ENCODE data around the gene CCR3. TPM values are rescaled to one million over a fixed set of nuclear protein-coding genes. Genes with fewer than 3 reads are reported as not detected.

The CCR3 gene
- total RNA-seq, 1 donor, result not detected

DNA sequence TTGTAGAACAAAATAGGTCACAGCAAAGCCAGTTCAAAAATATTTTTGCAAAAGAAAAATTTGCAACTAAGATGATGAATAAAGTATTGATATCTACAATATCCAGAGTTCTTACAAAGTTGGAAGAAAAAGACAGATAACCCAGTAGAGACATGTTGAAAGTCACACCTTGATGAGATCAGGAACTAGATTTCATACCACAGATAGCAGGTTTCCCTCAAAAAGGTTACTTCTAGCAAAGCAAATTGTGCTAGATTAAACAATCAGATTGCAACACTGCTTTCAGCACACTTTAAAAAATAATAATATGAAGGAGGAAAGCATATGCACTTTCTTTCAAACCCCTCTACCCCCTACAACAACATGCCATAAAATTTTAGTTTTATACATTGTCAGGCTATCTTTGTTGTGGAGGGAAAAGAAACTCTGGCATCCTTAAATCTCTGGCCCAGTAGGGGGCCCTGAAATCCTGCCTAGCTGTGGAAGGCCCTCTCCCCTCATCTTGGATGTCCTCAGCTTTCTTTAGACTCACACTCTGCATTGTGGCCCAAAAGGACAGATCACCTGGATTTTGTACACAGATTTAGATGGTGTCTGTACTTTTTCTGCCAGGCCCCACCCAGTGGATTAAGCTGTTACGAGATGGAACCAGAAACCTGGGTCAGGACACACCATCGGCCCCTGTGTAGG is 50.9 kb downstream of the CCR3 start:
- TF ChIP-seq, protein P1, sequence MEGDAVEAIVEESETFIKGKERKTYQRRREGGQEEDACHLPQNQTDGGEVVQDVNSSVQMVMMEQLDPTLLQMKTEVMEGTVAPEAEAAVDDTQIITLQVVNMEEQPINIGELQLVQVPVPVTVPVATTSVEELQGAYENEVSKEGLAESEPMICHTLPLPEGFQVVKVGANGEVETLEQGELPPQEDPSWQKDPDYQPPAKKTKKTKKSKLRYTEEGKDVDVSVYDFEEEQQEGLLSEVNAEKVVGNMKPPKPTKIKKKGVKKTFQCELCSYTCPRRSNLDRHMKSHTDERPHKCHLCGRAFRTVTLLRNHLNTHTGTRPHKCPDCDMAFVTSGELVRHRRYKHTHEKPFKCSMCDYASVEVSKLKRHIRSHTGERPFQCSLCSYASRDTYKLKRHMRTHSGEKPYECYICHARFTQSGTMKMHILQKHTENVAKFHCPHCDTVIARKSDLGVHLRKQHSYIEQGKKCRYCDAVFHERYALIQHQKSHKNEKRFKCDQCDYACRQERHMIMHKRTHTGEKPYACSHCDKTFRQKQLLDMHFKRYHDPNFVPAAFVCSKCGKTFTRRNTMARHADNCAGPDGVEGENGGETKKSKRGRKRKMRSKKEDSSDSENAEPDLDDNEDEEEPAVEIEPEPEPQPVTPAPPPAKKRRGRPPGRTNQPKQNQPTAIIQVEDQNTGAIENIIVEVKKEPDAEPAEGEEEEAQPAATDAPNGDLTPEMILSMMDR (IDR thresholded peaks at IDR 0.05; ENCODE audit: insufficient read depth, low read length), result no peak
- no peak overlapping the region for H3K4me3 ChIP-seq (ENCODE audit: low read depth, low read length)
- no peak for DNase-seq (ENCODE audit: low read depth)

DNA sequence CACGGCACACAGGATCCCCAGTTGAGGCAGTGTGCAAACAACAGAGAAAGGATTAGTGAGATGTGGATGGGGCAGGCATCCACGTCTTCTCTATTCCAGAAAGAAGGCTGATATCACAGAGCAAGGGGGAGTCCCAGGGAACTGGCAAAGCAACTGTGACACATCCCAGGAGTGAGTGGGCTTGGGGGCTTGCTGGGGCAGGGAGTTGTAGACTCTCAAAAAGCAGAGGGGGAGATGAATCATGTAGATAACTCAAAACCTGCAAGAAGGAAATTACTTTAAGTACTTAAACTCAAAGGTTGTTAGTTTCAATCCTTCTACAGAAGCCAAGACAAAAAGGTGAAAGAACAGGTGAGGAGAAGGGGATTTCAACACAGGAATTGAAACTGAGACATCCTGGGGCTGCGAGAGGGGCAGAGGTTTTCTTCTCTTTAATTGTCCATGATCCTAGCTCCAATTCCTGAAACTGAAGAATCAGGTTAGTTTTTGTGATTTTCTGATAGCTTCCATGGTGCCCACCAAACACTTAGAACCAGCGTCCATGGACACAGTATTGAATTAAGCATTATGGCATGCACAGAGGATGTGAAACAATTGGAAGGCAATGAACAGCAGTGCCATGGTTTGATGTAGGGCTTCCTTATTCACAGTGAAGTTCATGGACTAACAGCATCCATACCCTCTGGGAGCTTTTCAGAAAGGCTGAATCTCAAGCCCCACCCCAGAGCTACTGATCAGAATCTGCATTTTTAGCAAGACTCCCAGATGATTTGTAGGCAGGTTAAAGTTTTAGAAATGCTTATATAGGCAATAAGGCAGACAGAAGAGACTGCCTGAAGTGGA is 52.0 kb downstream of the CCR3 start:
- no peak overlapping the region for H3K4me3 ChIP-seq (ENCODE audit: low read depth, low read length)
- TF ChIP-seq, protein P1 (IDR thresholded peaks at IDR 0.05; ENCODE audit: insufficient read depth, low read length), result no peak
- DNase-seq (ENCODE audit: low read depth), result no peak

DNA sequence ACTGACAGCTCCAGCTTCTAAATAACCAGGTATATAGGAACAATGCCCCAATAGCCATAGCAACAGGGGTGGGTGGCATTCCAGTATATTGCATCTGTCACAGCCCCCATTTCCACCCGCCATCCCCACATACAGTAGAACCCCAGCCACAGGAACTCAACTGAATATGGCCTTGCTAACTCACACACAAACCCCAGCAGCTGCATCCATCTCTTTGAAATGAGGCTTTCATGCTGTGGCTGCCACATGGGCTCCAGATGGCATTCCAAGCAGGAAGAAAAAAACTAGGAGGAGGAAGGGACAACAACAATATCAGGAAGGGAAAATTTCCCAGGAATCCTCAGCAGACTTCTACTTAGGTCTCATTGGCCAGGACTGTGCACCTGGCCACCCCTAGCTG is 54.6 kb downstream of the CCR3 start:
- H3K4me3 ChIP-seq (ENCODE audit: low read depth, low read length), result no peak overlapping the region
- TF ChIP-seq, protein P1 (IDR thresholded peaks at IDR 0.05; ENCODE audit: insufficient read depth, low read length), result no peak
- no peak for DNase-seq (ENCODE audit: low read depth)

DNA sequence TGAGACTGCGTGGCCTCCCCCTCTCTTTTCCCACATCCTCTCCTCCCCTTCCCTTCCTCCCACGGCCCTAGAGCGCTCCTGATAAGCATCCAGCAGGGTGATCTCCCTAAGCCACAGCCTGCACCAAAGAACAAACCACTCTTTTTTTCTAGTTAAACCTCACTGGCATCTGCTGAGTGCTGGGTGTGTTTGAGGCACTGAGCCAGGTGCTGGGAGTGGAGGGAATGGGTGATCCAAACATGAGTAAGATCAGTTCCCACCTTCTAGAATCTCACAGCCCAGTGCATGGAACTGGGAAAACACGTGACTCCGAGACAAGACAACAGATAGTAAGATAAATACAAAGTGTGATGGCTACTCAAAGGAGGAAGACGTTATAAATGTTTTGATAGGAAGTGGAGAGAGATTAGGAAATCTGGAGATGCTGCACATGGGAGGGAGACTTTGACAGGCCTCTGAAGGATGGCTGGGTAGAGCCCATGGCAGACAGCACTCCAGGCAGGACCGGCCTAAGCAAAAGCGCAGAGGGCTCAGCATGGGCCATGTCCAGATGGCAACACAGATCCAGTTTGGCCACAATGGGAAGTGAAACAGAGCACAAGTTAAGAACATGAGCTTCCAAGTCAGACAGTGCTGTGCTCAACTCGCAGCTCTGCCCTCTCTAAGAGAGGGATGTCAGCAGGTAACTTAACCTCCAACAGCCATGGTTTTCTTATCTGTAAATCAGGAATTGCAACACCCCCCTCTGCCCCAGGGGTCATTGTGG is 55.6 kb downstream of the CCR3 start:
- TF ChIP-seq, protein P1 (IDR thresholded peaks at IDR 0.05; ENCODE audit: insufficient read depth, low read length), result no peak
- DNase-seq (ENCODE audit: low read depth), result no peak
- no peak overlapping the region for H3K4me3 ChIP-seq (ENCODE audit: low read depth, low read length)

DNA sequence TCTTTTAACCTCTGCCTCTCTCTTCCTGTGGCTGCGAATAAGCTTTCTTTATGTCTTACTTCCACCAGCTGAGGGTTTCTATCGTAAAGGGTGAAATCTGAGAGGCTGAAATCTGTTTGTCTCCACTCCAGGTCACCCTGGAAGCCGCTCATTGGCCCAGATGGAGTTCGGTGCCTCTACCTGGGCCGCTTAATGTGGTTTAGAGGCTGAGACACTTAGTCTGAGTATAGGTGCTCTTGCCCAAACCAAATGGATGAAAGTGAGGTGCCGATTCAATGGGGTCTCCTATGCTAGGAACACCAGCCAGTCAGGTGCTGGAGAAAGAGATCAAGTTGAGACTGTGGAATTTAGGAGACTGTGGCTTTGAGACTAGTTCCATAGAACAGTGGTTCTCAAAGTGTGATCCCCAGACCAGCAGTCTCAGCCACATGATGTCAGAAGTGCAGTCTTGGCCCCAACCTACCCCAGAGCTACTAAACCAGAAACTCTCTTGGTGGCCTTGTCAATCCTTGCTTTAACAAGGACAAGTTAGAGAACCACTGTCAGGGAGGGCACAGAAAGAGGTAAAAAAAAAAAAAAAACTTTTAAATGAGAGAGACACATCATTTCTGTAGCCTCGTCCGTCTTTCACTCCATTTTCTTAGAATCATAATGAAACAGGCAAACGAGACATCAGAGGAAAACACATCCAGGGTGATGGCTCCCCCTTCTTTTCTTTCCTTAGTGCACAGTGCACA is 56.8 kb downstream of the CCR3 start:
- no peak overlapping the region for H3K4me3 ChIP-seq (ENCODE audit: low read depth, low read length)
- no peak for DNase-seq (ENCODE audit: low read depth)
- TF ChIP-seq, protein P1 (IDR thresholded peaks at IDR 0.05; ENCODE audit: insufficient read depth, low read length), result no peak
